ENCODE data around the gene PTPRZ1. TPM values are rescaled to one million over a fixed set of nuclear protein-coding genes. Genes with fewer than 3 reads are reported as not detected.

Gene PTPRZ1
- total RNA-seq, 2 donors from 2014 or later, result 2.6 to 3.0 TPM

DNA sequence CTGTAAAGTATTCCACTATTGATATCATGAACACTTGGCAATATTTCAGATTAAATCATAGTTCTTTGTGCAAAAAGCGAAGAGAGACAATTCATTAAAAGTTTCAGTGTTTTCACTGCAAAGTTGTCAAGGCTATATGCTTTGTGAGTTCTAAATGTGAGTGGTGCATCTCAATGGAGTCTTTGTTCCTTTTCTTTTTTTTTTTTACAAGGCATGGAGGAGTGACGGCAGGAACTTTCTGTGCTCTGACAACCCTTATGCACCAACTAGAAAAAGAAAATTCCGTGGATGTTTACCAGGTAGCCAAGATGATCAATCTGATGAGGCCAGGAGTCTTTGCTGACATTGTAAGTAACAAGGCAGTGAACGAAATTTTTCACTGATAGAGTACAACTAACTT, 186.6 kb downstream of the PTPRZ1 start:
- no peaks in the 10 kb centered on the region for H3K4me1 ChIP-seq
- H3K27me3 ChIP-seq, result no peaks in the 10 kb centered on the region
- H3K27ac ChIP-seq, result no peak overlapping the region
- no peaks in the 10 kb centered on the region for H3K36me3 ChIP-seq
- no peak overlapping the region for H3K4me3 ChIP-seq
- no peaks in the 10 kb centered on the region for H3K9me3 ChIP-seq
- TF ChIP-seq, protein P1, sequence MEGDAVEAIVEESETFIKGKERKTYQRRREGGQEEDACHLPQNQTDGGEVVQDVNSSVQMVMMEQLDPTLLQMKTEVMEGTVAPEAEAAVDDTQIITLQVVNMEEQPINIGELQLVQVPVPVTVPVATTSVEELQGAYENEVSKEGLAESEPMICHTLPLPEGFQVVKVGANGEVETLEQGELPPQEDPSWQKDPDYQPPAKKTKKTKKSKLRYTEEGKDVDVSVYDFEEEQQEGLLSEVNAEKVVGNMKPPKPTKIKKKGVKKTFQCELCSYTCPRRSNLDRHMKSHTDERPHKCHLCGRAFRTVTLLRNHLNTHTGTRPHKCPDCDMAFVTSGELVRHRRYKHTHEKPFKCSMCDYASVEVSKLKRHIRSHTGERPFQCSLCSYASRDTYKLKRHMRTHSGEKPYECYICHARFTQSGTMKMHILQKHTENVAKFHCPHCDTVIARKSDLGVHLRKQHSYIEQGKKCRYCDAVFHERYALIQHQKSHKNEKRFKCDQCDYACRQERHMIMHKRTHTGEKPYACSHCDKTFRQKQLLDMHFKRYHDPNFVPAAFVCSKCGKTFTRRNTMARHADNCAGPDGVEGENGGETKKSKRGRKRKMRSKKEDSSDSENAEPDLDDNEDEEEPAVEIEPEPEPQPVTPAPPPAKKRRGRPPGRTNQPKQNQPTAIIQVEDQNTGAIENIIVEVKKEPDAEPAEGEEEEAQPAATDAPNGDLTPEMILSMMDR (IDR thresholded peaks at IDR 0.05), result no peak
- no peak for DNase-seq (ENCODE audit: low spot score)

DNA sequence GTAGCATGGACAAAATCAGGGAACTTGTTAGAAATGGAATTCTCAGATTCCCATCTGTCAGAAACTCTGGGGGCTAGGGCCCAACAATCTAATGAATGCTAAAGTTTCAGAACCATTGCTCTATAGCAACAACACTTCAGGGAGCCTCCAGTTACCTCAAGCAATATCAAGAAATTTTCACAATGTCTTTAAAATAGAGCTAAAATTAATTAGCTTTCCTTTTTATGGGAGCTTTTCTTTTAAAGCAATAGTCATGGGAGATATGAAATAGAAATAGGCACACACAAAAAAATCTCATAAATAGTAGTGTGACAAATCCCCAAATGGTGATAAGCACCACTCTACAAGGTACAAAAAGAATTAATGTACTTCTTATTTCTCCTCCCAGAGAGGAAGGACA, 190.2 kb downstream of the PTPRZ1 start:
- Histone ChIP-seq H3K36me3 (no peaks in the 10 kb centered on the region), H3K4me3 (no peak overlapping the region), H3K27me3 (no peaks in the 10 kb centered on the region), H3K4me1 (no peaks in the 10 kb centered on the region), H3K27ac (no peak overlapping the region), H3K9me3 (no peaks in the 10 kb centered on the region)
- TF ChIP-seq, protein P1 (IDR thresholded peaks at IDR 0.05), result no peak
- DNase-seq (ENCODE audit: low spot score), result no peak

DNA sequence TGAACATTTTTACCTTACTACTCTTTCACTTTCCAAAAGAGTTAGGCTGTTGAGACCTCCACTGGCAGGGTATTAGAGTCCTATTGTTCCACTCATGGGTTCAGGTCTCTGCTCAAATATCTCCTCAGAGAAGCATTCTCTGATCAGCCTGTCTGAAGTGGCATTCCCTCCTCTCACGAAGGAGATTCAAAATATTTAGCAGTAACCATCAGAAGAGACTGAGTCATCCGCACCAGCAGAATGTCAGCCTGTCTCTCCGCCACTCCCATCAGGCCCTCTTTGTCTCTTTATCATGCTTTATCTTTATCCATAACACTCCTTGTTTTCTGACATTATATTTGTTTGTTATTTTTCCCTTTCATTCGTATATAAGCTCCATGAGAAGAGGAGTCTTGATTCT, 192.0 kb downstream of the PTPRZ1 start:
- Histone ChIP-seq H3K27me3 (no peaks in the 10 kb centered on the region), H3K27ac (no peak overlapping the region), H3K4me3 (no peak overlapping the region), H3K4me1 (no peaks in the 10 kb centered on the region), H3K9me3 (no peaks in the 10 kb centered on the region), H3K36me3 (no peaks in the 10 kb centered on the region)
- TF ChIP-seq, protein P1 (IDR thresholded peaks at IDR 0.05), result no peak
- DNase-seq (ENCODE audit: low spot score), result no peak

GRCh38 chr7:122067077-122067476, 194.1 kb downstream of the PTPRZ1 start:
- H3K27ac ChIP-seq, result no peak overlapping the region
- no peaks in the 10 kb centered on the region for H3K9me3 ChIP-seq
- H3K4me1 ChIP-seq, result no peaks in the 10 kb centered on the region
- H3K27me3 ChIP-seq, result no peaks in the 10 kb centered on the region
- TF ChIP-seq, protein P1 (IDR thresholded peaks at IDR 0.05), result no peak
- H3K36me3 ChIP-seq, result no peaks in the 10 kb centered on the region
- no peak for DNase-seq (ENCODE audit: low spot score)
- H3K4me3 ChIP-seq, result no peak overlapping the region

DNA sequence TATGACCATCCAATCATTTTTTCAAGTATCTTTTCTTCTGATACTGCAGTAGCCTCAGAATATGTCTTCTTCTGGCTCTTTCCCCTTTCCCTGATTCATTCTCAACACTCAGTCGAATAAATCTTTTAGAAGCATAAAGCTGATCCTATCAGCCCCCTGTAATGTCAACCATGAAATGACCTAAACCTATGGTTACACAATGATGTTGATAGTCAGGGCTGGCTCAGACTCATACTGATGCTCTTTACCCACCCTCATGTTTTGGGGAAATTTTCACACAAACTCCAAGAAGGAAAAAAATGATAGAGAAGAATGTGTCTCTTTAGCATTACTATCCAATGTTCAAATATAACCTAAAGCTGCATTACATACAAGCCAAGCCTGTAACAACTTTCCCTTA, 195.1 kb downstream of the PTPRZ1 start:
- TF ChIP-seq, protein P1 (IDR thresholded peaks at IDR 0.05), result no peak
- Histone ChIP-seq H3K4me3 (no peak overlapping the region), H3K4me1 (no peaks in the 10 kb centered on the region), H3K36me3 (no peaks in the 10 kb centered on the region), H3K27ac (no peak overlapping the region), H3K27me3 (no peaks in the 10 kb centered on the region), H3K9me3 (no peaks in the 10 kb centered on the region)
- DNase-seq (ENCODE audit: low spot score), result no peak

GRCh38 chr7:122068999-122069398, 196.0 kb downstream of the PTPRZ1 start:
- H3K36me3 ChIP-seq, result no peaks in the 10 kb centered on the region
- no peak overlapping the region for H3K27ac ChIP-seq
- TF ChIP-seq, protein P1 (IDR thresholded peaks at IDR 0.05), result no peak
- DNase-seq (ENCODE audit: low spot score), result no peak
- no peaks in the 10 kb centered on the region for H3K27me3 ChIP-seq
- no peaks in the 10 kb centered on the region for H3K9me3 ChIP-seq
- no peaks in the 10 kb centered on the region for H3K4me1 ChIP-seq
- H3K4me3 ChIP-seq, result no peak overlapping the region

All from right atrium auricular region (tissue), 2 donors.